ENCODE results near the gene ADGRB3.
"Not testable (repeated sequence)": the region's sequence is repeated elsewhere in the genome, so short reads cannot be mapped to it uniquely, and the experiment has no call there.

ADGRB3 gene

GRCh38 chr6:69340196-69340595, 705.1 kb downstream of the ADGRB3 start:
- DNase-seq (ENCODE audit: low read depth), result no peak

GRCh38 chr6:69343851-69344250, 708.8 kb downstream of the ADGRB3 start:
- no peak for DNase-seq (ENCODE audit: low read depth)

- no peak for DNase-seq (ENCODE audit: low read depth)
Observed at GRCh38 chr6:69349771-69350170, 714.7 kb downstream of the ADGRB3 start.

GRCh38 chr6:69362209-69362608, 727.1 kb downstream of the ADGRB3 start:
- no peak for DNase-seq (ENCODE audit: low read depth)

GRCh38 chr6:69366831-69367230, 731.7 kb downstream of the ADGRB3 start:
- no peak for DNase-seq (ENCODE audit: low read depth)

- DNase-seq (ENCODE audit: low read depth), result no peak
Observed at GRCh38 chr6:69368613-69369012, 733.5 kb downstream of the ADGRB3 start.

GRCh38 chr6:69370763-69371162, 735.7 kb downstream of the ADGRB3 start:
- no peak for DNase-seq (ENCODE audit: low read depth)

GRCh38 chr6:69378326-69378725, 743.2 kb downstream of the ADGRB3 start:
- no peak for DNase-seq (ENCODE audit: low read depth)

GRCh38 chr6:69379518-69379917, 744.4 kb downstream of the ADGRB3 start:
- DNase-seq (ENCODE audit: low read depth), result no peak

GRCh38 chr6:69383627-69384026, 748.5 kb downstream of the ADGRB3 start:
- no peak for DNase-seq (ENCODE audit: low read depth)

GRCh38 chr6:69386426-69386825, 751.3 kb downstream of the ADGRB3 start:
- DNase-seq (ENCODE audit: low read depth), result no peak

- DNase-seq (ENCODE audit: low read depth), result no peak
Observed at GRCh38 chr6:69390125-69390524, 755.0 kb downstream of the ADGRB3 start.

- no peak for DNase-seq (ENCODE audit: low read depth)
Observed at GRCh38 chr6:69391106-69391505, 756.0 kb downstream of the ADGRB3 start.

GRCh38 chr6:69392745-69393144, 757.7 kb downstream of the ADGRB3 start:
- no peak for DNase-seq (ENCODE audit: low read depth)

- DNase-seq (ENCODE audit: low read depth), result no peak
Observed at GRCh38 chr6:69398311-69398710, 763.2 kb downstream of the ADGRB3 start.

- no peak for DNase-seq (ENCODE audit: low read depth)
Observed at GRCh38 chr6:69398729-69399128, 763.6 kb downstream of the ADGRB3 start.

- no peak for DNase-seq (ENCODE audit: low read depth)
Observed at GRCh38 chr6:69408886-69409285, 773.8 kb downstream of the ADGRB3 start.

- no peak for DNase-seq (ENCODE audit: low read depth)
Observed at GRCh38 chr6:69416776-69417175, 781.7 kb downstream of the ADGRB3 start.

GRCh38 chr6:69421269-69421668, 786.2 kb downstream of the ADGRB3 start:
- DNase-seq (ENCODE audit: low read depth), result no peak

GRCh38 chr6:69422020-69422419, 786.9 kb downstream of the ADGRB3 start:
- DNase-seq (ENCODE audit: low read depth), result no peak

- DNase-seq (ENCODE audit: low read depth), result no peak
Observed at GRCh38 chr6:69422475-69422874, 787.4 kb downstream of the ADGRB3 start.

- no peak for DNase-seq (ENCODE audit: low read depth)
Observed at GRCh38 chr6:69423785-69424184, 788.7 kb downstream of the ADGRB3 start.

- DNase-seq (ENCODE audit: low read depth), result no peak
Observed at GRCh38 chr6:69424581-69424980, 789.5 kb downstream of the ADGRB3 start.

GRCh38 chr6:69427882-69428281, 792.8 kb downstream of the ADGRB3 start:
- no peak for DNase-seq (ENCODE audit: low read depth)

- not testable (repeated sequence) for DNase-seq (ENCODE audit: low read depth)
Observed at GRCh38 chr6:69432168-69432567, 797.1 kb downstream of the ADGRB3 start.

Measured in activated T-cell treated with anti-CD3 and anti-CD28 coated beads for 48 hours (primary cell).